ENCODE data around the gene MYO3B.

MYO3B gene

GRCh38 chr2:170264865-170265264, 86.9 kb downstream of the MYO3B start:
- no peak for DNase-seq
- TF ChIP-seq, protein P1, sequence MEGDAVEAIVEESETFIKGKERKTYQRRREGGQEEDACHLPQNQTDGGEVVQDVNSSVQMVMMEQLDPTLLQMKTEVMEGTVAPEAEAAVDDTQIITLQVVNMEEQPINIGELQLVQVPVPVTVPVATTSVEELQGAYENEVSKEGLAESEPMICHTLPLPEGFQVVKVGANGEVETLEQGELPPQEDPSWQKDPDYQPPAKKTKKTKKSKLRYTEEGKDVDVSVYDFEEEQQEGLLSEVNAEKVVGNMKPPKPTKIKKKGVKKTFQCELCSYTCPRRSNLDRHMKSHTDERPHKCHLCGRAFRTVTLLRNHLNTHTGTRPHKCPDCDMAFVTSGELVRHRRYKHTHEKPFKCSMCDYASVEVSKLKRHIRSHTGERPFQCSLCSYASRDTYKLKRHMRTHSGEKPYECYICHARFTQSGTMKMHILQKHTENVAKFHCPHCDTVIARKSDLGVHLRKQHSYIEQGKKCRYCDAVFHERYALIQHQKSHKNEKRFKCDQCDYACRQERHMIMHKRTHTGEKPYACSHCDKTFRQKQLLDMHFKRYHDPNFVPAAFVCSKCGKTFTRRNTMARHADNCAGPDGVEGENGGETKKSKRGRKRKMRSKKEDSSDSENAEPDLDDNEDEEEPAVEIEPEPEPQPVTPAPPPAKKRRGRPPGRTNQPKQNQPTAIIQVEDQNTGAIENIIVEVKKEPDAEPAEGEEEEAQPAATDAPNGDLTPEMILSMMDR (IDR thresholded peaks at IDR 0.05; ENCODE audit: low read depth, low read length), result no peak
- H3K36me3 ChIP-seq, result no peaks in the 10 kb centered on the region
- H3K4me3 ChIP-seq (ENCODE audit: low read depth, low read length), result no peak overlapping the region
- H3K27ac ChIP-seq, result no peak overlapping the region
- H3K9me3 ChIP-seq (ENCODE audit: severe bottlenecking), result peaks cover 2% of the 10 kb centered on the region
- no peaks in the 10 kb centered on the region for H3K27me3 ChIP-seq (ENCODE audit: insufficient read depth, low read depth, severe bottlenecking)

GRCh38 chr2:170265321-170265720, 87.4 kb downstream of the MYO3B start:
- TF ChIP-seq, protein P1 (IDR thresholded peaks at IDR 0.05; ENCODE audit: low read depth, low read length), result no peak
- H3K9me3 ChIP-seq (ENCODE audit: severe bottlenecking), result peaks cover 2% of the 10 kb centered on the region
- no peaks in the 10 kb centered on the region for H3K27me3 ChIP-seq (ENCODE audit: insufficient read depth, low read depth, severe bottlenecking)
- H3K4me3 ChIP-seq (ENCODE audit: low read depth, low read length), result no peak overlapping the region
- no peaks in the 10 kb centered on the region for H3K36me3 ChIP-seq
- DNase-seq, result no peak
- no peak overlapping the region for H3K27ac ChIP-seq

DNA sequence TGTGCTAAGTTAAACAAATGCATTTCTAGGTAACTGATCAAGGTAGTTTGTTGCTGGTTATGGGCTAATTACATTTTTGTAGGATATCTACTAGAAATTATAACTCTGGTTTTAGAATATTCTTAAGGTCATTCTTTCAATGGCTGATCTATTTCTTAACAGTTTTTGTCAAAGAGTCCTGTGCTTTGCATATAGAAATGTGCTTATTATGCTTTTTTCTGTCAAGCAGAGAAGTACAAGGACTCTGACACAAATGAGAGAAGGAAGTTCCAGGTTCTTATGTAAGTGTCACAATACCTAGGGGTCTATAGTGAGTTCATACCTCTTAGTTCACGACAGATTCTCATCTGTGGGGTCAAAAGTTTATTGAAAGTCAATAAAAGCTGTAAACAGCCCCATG, 88.4 kb downstream of the MYO3B start:
- TF ChIP-seq, protein P1 (IDR thresholded peaks at IDR 0.05; ENCODE audit: low read depth, low read length), result no peak
- peaks cover 2% of the 10 kb centered on the region for H3K9me3 ChIP-seq (ENCODE audit: severe bottlenecking)
- H3K27ac ChIP-seq, result no peak overlapping the region

DNA sequence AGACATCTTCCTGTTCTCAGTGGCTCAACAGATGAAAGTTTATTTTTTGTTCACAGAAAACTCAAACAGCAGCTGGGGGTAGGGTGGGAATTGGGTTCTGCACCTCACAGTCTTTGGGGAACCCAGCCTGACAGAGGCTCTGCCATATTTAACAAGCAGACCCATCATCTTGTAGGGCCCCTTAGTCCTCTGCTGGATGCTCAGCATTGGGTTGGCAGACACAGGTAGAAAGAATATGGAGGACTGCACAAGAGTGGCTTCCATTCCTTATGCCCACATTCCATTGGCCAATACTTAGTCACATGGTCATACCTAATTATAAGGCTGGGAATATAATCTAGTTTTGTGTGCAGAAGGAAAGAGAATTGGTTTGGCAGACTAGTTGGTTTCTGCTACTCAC, 89.1 kb downstream of the MYO3B start:
- TF ChIP-seq, protein P1 (IDR thresholded peaks at IDR 0.05; ENCODE audit: low read depth, low read length), result no peak
- no peak overlapping the region for H3K4me3 ChIP-seq (ENCODE audit: low read depth, low read length)
- no peak overlapping the region for H3K27ac ChIP-seq
- no peaks in the 10 kb centered on the region for H3K36me3 ChIP-seq
- H3K27me3 ChIP-seq (ENCODE audit: insufficient read depth, low read depth, severe bottlenecking), result no peaks in the 10 kb centered on the region
- no peak for DNase-seq
- peaks cover 2% of the 10 kb centered on the region for H3K9me3 ChIP-seq (ENCODE audit: severe bottlenecking)

More for the DNA sequence above, 88.4 kb downstream of the MYO3B start:
- H3K4me3 ChIP-seq (ENCODE audit: low read depth, low read length), result no peak overlapping the region
- H3K36me3 ChIP-seq, result no peaks in the 10 kb centered on the region
- DNase-seq, result no peak
- no peaks in the 10 kb centered on the region for H3K27me3 ChIP-seq (ENCODE audit: insufficient read depth, low read depth, severe bottlenecking)

GRCh38 chr2:170270278-170270864, 92.4 kb downstream of the MYO3B start:
- H3K27me3 ChIP-seq (ENCODE audit: insufficient read depth, low read depth, severe bottlenecking), result no peaks in the 10 kb centered on the region
- no peaks in the 10 kb centered on the region for H3K9me3 ChIP-seq (ENCODE audit: severe bottlenecking)
- TF ChIP-seq, protein P1 (IDR thresholded peaks at IDR 0.05; ENCODE audit: low read depth, low read length), result no peak
- no peaks in the 10 kb centered on the region for H3K36me3 ChIP-seq
- H3K27ac ChIP-seq, result no peak overlapping the region
- H3K4me3 ChIP-seq (ENCODE audit: low read depth, low read length), result no peak overlapping the region
- no peak for DNase-seq

DNA sequence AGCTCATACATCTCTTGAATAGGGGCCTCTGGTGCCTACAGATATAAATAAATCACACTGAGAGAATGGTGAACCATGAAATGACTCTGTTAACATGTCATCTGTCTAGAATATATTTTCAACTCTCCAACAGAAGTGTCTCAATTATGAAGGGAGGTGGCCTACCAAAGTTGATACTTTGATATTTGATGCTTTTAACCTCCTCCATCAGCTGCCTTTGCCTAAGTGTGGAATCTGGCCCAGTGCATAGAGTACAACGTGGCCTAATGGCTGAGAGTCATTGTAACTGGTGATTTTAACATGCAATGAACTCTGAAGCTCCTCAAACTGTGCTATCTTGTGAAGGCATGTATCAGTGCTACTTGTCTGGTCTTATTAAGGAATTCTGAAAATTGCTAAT, 93.4 kb downstream of the MYO3B start:
- no peaks in the 10 kb centered on the region for H3K27me3 ChIP-seq (ENCODE audit: insufficient read depth, low read depth, severe bottlenecking)

More for the DNA sequence above, 93.4 kb downstream of the MYO3B start:
- H3K4me3 ChIP-seq (ENCODE audit: low read depth, low read length), result no peak overlapping the region
- TF ChIP-seq, protein P1 (IDR thresholded peaks at IDR 0.05; ENCODE audit: low read depth, low read length), result no peak
- DNase-seq, result no peak
- H3K27ac ChIP-seq, result no peak overlapping the region
- no peaks in the 10 kb centered on the region for H3K36me3 ChIP-seq
- H3K9me3 ChIP-seq (ENCODE audit: severe bottlenecking), result no peaks in the 10 kb centered on the region
